GM19099 (cell line): ENCODE measurements around the gene HES4.

Experiments
- POLR2A ChIP-seq: IDR thresholded peaks from 3 replicates; pipeline ENCODE4 v1.6.1; 2011; ENCODE audit warnings: low read depth; ENCODE audit not compliant: insufficient read length; ENCODE audit errors: extremely low read depth

HES4 gene

DNA sequence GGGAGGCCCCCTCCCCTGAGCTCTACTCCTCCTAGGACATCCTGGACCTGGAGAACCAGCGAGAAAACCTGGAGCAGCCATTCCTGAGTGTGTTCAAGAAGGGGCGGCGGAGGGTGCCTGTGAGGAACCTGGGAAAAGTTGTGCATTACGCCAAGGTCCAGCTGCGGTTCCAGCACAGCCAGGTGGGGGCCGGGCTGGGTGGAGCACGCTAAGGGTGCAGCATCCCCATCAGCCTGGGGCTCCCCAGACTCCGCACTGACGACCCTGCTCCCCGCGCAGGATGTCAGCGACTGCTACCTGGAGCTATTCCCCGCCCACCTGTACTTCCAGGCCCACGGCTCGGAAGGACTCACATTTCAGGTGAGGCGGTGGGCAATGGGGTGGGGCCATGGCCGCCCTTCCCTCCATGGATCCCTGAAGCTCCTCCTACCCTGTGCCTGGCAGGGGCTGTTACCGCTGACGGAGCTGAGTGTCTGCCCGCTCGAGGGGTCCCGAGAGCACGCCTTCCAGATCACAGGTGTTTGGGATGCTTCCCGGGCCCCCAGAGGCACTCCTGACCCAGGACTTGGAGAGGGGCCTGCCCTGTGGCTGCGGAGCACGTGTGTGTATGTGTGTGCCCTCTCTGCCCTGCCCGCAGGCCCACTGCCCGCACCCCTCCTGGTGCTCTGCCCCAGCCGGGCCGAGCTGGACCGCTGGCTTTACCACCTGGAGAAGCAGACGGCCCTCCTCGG lies 29.5 kb downstream of the HES4 start:
- no peak for TF ChIP-seq POLR2A

DNA sequence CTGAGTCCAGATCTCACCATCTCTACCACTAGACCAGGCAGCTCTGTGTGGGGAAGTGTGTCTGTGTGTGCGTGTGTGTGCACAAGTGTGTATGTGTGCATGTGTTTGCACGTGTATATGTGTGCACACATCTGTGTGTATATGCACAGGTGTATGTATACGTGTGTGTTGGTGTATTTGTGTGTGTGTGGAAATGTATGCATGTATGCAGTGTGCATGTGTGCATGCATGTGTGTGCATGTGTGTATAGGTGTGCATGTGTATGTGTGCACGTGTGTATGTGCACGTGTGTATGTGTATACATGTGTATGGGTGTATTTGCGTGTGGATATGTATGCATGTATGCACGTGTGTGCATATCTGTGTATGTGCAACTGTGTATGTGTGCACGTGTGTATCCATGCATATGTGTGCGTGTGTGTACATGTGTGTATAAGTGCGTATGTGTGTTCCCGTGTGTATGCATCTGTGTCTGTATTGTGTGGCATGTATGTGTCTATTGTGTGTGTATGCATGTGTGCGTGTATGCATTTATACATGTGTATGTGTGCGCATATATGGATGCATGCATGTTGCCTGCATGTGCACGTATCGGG lies 30.5 kb downstream of the HES4 start:
- TF ChIP-seq POLR2A = no peak

DNA sequence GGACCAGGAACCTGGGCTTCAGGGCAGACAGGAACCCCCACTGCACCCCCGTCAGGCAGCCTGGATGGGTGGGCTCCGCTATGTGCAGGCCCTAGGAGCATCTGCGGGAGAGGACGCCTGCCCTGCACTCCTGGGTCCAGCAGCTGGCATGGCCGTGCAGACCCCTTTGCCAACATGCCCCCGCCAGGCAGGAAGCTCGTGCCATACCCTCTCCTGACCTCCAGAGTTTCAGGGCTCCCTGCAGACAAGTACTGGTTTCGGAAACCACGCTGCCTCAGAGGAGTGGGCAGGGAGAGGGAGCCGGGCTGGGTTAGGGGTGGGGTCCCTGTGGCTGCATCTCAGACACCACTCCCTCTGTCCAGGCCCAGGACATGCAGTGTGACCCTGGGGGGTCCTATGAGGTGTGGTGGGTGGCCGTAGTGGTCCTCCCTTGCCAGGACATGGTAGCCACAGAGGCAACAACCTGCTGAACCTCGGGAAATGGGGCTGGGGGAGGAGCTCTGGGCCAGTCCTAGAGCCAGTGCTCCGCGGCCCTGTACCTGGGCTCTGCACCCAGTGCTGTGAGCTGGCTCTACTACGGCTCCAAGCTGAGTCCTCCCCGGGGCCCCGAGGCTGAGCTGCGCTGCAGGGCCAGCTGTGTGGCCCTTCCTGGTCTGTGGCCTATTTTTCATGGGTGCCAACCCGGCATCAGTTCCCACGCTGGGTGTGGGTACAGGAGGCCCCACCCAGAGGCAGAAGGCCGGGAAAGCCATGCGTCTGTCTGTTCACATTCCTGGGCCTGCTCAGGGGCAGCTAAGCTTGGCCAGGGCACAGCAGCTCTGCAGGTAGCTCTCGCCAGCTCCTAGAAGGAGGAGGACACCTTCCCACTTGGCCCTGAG lies 32.2 kb downstream of the HES4 start:
- TF ChIP-seq POLR2A = no peak

DNA sequence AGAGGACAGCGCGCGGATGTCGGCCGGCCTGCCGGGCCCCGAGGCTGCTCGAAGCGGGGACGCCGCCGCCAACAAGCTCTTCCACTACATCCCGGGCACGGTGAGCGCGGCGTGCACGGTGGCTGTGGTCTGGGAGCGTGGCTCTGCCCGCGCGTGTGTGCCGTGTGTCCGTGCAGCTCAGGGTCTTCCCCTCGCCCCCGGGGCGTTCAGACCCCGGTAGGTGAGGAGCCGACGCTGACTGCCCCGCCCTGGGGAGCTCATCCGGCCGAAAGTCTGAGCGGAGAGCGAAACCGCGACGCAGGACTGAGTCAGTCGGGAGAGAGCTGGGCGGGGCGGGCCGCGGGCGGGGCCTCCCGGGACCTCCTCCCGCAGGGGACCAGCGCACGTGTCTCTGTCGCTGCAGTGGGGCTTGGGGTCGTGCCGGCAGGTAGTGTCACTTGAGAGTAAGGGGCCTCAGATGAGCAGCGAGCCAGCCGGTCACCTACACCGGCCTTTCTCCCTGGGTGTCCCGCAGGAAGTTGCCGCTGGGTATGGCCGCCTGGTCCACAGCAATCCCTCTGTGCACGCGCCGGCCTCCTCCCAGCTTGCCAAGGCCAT lies 33.1 kb downstream of the HES4 start:
- TF ChIP-seq POLR2A = peak; percentile 52

DNA sequence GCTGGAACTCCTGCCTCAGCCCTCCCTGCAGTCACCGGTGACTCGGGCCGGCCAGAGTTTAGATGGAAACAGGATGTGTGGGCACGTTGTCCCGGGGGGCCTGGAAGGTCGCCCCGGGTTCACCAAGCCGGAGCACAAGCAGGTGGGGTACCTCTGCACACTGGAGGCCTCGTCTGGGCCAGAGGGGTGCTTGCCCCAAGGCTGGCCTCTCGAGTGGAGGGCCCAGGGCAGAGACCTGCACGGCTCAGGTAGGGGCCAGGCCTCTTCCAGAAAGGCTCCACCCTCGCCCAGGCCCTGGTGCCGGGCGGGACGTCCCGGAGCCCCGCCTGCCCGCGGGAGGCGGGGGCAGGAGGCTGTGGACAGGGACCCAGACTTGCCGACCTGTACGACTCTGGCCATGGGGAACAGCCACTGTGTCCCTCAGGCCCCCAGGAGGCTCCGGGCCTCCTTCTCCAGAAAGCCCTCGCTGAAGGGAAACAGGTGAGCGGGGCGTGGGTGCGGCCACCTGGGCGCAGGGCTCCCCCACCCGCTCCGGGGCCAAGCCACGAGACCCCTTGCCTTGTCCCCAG lies 33.7 kb downstream of the HES4 start, which contains the start of gene PLEKHN1:
PLEKHN1 (plus strand) TSS at position 348 of the 569 bp plus-strand sequence; CDS start at position 398, 50 bp downstream.
- no peak for TF ChIP-seq POLR2A

DNA sequence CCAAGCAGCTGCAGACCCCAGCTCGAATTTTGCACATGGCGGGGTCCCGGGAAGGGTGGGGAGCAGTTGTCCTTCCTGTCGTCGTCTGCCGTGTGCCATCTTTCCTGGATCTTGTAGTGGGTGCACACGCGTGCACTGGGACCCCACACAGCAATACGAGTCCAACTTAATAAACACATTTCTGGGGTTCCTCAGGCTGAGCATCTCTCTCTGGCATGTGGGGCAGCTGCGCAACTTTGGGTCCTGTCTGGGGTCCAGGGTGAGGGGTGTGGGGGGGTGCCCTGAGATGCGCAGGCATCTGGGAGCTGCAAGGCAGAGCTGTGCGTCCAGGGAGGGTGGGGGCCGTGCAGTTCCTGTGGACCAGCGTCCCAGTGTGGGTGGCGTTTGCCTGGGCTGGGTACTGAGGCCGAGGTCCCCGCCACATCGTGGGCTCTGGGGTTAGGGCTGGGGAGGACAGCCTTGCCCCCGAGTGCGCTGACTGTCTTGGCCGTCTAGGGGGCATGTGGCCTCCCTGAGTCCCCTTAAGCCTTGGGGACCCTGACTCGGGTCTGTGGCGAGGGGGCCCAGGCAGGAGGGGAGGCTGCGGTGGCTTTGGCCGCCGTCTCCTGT lies 34.3 kb downstream of the HES4 start:
- no peak for TF ChIP-seq POLR2A

DNA sequence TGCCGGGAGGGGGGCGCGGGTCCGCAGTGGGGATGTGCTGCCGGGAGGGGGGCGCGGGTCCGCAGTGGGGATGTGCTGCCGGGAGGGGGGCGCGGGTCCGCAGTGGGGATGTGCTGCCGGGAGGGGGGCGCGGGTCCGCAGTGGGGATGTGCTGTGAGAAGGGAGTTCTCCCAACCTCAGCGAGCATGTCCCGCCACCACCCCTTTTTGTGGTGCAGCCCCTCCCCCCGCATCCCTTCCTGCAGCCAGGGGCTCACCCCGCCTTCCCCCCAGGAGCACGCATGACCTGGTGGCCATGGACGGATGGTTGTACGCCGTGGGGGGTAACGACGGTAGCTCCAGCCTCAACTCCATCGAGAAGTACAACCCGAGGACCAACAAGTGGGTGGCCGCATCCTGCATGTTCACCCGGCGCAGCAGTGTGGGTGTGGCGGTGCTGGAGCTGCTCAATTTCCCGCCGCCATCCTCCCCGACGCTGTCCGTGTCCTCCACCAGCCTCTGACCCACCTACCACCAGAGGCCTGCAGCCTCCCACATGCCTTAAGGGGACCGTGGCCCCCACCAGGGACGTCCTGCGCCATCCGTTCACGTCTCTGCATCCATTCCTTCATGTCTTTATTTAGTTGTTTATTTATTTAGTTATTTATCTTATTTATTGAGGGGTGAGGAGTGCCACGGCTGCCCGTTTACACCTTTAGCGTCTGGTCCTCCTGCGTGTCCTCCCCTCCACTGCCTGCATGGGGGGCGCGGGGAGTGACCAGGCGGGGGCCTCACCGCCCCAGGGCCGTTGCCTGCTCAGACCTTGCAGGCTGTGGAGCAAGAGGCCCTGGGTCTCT lies 35.0 kb downstream of the HES4 start:
- no peak for TF ChIP-seq POLR2A

DNA sequence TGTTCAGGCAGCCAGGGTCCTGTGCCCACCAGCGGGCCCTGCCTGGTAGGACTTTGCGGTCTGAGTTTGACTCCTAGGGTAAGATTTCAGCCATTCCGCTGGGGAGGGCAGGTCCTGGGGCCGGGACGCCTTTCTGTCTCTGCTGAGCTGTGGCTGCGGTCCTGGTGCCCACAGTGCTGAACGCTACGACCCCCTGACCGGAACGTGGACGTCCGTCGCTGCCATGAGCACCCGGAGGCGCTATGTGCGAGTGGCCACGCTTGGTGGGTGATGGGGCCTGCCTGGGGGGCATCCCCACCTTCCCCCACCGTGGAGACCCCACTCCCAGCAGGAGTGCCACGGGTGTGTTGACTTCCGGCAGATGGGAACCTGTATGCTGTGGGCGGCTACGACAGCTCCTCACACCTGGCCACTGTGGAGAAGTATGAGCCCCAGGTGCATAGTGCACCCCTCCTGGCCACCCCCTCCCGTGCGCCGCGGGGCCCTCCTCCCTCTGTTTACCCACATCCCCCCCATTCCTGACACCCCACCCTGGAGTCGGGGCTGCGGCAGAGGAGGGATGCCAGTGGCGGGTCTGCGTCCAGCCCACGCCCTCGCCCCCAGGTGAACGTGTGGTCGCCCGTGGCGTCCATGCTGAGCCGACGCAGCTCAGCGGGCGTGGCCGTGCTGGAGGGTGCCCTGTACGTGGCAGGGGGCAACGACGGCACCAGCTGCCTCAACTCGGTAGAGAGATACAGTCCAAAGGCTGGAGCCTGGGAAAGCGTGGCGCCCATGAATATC lies 36.0 kb downstream of the HES4 start:
- no peak for TF ChIP-seq POLR2A

DNA sequence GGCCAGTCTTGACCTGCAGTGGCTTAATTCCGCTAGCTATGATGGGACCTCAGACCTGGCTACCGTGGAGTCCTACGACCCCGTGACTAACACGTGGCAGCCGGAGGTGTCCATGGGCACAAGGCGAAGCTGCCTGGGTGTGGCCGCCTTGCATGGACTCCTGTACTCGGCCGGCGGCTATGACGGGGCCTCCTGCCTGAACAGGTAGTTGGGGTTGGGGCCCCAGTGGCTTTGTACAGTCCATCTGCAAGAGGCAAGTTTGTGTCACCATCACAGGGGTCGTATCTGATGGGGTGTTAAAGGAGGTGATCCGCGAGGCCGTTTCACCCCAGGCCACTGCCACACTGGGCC lies 36.6 kb downstream of the HES4 start:
- TF ChIP-seq POLR2A = no peak

DNA sequence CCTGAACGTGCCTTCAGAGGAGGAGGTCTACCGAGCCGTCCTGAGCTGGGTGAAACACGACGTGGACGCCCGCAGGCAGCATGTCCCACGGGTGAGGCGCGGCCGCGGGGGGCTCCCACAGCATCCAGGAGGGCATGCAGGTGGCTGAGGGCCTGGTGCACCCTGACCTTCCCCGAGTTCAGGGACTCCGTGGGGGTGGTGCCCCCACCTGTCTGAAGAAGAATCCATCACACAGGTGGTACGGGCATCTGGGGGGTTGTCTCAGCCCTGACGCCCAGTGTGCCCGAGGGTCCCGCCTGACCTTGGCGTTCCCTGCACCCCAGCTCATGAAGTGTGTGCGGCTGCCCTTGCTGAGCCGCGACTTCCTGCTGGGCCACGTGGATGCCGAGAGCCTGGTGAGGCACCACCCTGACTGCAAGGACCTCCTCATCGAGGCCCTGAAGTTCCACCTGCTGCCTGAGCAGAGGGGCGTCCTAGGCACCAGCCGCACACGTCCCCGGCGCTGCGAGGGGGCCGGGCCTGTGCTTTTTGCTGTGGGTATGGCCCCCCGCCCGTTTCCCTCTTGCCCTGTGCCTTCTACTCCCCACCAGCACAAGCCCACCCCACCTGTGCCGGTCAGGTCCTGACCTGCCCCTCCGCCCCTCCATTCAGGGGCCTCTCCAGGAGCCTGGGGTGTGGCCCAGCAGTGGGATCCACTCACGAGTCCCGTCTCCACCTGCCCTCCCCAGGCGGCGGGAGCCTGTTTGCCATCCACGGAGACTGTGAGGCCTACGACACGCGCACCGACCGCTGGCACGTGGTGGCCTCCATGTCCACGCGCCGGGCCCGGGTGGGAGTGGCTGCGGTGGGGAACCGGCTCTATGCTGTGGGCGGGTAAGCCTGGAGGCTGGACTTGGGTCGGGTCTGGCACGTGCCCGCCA lies 37.3 kb downstream of the HES4 start:
- no peak for TF ChIP-seq POLR2A

DNA sequence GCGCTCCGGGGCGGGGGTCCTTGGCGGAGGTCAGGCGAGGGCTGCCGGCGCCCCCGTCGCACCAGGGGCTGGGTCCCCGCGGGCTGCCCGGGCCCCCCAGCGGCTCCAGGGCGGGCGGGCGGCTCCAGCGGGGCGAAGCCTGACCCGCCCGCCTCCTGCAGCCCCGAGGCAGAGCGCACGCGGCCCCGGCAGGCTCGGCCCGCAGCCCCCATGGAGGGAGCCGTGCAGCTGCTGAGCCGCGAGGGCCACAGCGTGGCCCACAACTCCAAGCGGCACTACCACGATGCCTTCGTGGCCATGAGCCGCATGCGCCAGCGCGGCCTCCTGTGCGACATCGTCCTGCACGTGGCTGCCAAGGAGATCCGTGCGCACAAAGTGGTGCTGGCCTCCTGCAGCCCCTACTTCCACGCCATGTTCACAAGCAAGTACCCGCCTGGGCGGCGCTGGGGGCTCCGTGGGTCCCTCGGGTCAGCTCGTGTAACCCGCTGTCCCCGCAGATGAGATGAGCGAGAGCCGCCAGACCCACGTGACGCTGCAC lies 38.7 kb downstream of the HES4 start:
- no peak for TF ChIP-seq POLR2A
